Stimulated activated CD8-positive, alpha-beta memory T cell treated with anti-CD3 and anti-CD28 coated beads, Interleukin-7, amount 100 ng/mL, for 1 hour (primary cell): ENCODE measurements around the gene SYNE2.
"Not testable (repeated sequence)": the region's sequence is repeated elsewhere in the genome, so short reads cannot be mapped to it uniquely, and the experiment has no call there.

Source experiments
- DNase-seq, 2 donors: peaks; one replicate each; pipeline ENCODE4 v3.0.0-alpha.2; 2020; ENCODE audit warnings: low read depth in 2 of 2

Gene SYNE2

DNA sequence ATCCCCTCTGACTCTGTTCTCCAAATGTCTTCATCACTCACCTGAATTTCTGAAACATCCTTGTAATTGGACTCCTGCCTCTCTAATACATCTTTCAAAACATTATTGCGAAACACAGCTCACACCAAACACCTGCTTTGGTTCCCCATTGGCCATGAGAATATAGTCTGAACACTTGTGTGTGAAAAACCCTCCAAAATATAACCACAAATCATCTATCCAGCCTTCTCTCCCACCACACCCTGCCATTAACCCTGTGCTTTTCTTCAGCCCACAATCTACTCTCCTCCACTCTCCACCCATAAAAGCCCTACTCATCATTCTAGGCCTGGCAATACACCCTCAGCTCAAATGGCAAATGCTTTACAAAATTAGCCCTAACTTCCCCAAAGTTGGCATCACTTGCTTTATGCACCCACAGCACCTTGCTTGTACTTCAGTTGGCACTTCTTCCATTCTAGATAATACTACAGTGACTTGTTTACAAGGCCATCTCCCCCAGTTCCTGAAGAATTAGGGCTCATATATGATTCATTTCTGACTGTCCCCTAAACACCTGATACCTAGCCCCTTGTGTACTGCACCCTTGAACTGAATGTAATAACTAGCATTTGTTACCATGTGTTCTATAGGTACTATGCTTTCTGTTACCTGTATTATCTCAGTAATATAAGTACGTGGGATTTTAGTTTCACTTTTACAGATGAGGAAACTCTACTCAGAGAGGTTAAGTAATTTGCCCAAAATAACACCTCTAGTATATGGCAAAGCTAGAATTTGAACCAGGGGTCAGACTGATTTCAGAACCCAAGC lies 17.3 kb downstream of the SYNE2 start:
- DNase-seq = not testable (repeated sequence)

DNA sequence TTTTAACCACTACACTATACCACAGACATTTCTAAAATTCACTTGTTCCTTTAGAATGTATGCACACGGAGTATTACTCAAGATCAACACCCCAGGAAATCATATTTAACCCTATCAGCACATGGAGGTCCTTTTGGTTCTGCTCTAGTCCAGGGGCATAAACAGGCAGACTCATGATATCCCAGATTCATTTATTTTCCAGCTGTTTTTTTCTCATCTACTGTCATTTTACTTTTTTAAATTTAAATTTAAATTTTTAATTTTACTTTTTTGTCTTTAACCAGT lies 17.9 kb downstream of the SYNE2 start:
- DNase-seq = not testable (repeated sequence)

DNA sequence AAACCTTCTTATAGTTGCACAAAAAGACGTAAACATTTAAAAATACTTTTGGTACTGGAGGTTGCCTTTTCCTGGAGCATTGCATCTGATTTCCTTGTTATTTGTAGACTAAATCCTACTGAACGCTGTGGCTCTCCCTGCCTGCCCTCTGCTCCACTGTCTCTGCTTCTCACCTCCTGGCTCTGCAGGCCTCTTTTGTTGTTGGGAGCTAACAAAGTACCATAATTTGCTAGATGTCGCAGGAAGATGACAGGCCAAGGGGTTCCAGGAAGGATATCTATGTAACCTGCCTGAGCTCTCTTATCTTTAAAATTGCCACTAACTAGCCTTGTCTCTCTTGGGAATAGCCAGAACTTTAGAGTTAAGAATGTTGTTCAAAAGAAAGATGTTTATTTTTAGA lies 21.4 kb downstream of the SYNE2 start:
- DNase-seq = no peak

DNA sequence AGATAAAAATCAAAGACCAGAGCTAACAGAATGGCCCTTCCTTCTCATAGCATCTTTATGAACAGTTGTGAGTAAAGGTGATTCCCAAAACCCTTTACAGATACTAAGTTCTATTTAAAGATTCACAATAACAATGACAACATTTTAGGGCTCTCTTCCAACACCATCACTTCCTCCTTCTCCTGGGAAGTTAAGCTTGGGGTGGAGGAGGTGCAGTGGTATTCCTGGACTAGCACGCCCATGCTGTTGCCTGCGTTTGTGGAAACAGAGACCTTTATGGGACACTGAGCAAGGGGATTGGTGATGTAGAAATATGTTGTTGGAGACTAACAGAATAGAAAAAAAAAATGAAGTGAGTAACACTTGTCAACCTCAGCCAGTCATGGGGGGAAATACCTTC lies 22.5 kb downstream of the SYNE2 start:
- no peak for DNase-seq

DNA sequence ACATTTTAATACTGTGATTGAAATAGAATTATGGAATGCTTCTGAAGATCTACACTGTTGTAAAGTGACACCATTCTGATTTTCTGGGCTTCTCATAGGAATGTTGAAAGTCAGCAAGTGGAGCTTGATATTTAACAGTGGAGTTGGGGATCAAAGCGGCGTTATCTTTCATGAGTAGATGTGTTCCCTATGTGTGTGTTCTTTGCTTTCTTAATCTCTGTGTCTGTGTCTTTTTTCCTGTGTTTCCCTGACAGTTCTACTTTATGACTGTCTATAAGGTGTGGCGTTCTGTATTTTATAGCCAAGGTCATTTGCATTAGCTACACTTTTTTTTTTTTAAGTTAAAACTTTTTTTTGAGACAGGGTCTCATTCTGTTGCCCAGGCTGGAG lies 24.7 kb downstream of the SYNE2 start:
- no peak for DNase-seq

DNA sequence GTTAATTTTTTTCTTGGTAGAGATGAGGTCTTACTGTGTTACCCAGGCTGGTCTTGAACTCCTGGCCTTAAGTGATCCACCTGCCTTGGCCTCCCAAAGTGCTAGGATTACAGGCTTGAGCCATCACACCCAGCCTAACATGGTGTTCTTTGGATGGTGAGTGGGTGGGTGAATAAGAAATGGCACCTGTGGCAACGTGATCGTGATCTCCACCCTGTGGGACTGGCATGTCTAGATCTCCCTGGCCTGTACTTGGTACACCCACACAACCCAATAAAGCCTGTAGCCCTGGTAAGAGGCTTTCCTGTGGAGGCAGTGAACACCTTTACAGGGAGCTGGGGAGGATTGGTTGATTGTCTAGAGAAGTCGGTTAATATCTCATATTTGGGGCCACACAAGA lies 25.2 kb downstream of the SYNE2 start:
- DNase-seq = no peak

DNA sequence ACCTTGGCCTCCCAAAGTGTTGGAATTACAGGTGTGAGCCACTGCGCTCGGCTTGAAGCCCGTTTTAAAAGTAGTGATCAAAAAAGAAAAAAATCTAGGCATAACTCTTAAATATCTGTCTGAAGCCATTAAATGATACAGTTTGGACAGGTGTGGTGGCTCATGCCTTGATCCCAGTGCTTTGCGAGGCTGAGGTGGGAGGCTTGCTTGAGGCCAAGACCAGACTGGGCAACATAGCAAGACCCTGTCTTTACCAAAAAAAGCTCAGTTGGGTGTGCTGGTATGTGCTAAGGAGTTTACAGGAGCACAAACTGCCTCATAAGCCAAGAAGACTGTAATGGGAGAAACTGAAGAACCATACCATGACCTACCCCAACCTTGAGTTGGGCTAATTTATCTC lies 26.0 kb downstream of the SYNE2 start:
- no peak for DNase-seq

DNA sequence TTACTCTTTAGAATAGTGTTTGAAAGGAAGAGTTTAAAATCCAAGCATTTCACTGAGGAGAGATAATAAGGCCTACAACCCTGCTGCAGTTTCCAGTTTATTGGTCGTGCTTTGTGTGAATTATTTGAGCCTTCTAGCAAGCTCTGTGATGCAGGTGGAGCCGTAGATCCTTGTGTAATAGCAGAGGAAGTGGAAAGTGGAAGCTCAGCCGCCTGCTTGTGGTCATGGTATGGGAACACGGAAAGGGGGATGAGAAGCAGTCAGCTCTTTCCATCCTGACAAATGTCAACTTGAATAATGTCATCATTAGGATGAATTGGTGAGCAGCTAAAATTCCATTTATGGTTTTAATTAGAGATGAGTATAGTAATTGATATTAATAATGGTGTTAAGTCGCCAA lies 29.1 kb downstream of the SYNE2 start:
- no peak for DNase-seq

DNA sequence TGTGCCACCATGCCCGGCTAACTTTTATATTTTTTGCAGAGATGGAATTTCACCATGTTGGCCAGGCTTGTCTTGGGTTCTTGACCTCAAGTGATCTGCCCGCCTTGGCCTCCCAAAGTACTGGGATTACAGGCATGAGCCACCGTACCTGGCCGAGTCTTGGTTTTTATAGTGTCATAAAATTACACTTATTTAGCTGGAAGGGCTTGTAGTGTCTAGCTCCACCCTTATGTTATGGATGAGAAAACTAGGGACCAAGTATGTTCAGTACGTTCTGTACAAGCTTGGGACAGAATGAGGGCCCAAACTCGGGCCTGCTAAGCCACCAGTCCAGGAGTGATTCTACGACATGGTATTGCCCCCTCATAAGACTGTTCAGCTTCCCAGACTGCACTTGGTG lies 35.1 kb downstream of the SYNE2 start:
- no peak for DNase-seq

DNA sequence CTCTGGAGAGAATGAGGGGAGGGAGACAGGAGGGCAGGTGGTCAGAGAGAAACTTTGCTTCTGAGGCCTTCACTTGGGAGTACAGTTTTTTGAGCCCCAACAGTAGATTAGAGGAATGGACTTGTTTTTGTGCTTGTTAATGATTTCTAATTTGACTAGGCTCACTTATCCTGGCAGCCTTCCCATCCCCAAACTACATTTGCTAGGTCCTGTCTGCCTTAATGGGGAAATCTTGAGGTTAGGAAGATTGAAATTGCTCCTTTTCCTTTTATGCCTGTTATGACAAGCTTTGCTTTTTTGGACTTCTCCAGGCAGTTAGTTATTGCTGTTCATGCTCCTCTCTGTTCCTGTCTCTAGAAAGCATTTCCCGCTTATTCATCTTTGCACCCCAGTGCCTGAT lies 37.7 kb downstream of the SYNE2 start:
- no peak for DNase-seq

DNA sequence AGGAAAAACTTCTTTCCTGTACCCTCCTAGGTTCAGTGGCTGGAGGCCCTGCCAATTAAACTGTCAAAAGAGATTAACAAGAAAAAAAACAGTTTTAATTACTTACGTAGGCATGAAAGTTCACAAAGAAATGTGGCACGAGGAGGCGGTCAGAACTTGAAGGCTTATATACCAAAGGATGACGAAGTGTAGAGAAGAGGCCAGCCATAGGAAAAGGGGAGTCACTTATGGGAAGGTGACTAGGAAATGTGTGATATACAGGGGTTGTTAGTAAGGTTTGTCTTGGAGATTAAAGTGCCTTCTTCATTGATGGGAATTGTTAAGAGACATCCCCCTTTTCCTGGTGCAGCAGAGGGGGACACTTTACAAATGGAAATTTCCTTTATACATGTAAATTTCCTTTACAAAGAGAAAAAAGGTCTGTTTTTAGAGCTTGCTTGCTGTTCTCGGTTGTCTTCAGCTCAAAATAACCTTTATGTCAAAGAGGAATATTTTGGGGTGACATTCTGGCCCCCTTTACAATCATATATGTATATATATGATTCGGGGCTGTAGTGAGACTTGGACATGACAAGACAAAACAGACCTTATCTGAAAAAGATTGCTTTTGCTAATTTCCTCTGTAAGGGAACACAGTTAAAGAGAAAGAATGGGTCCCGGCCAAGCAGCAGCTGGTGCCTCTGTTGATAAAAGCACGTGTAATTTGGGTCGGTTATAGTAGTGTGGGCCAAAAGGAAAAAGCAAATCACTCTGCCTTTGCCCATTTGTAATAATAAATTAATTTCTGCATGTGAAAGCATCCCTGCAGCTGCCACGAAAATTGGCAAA lies 38.6 kb downstream of the SYNE2 start:
- DNase-seq = no peak

DNA sequence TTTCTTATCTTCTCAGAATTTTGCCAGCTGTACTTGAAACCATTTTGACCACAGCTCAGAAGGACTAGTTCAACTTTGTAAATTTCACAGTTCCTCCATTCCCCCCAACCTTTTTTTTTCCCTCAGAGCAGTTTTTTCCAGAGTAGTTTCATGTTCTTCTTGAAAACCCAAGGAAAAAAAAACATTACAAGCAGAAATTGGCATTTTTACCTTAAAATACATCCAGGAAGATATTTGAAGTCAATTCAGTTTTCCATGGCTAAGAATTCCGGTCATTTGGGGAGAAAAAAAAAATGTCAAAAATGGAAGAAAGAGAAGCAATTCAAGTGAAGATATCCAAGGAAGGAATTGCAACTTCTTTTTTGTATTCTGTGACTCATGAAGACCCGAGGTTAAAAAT lies 39.5 kb downstream of the SYNE2 start:
- DNase-seq = no peak

DNA sequence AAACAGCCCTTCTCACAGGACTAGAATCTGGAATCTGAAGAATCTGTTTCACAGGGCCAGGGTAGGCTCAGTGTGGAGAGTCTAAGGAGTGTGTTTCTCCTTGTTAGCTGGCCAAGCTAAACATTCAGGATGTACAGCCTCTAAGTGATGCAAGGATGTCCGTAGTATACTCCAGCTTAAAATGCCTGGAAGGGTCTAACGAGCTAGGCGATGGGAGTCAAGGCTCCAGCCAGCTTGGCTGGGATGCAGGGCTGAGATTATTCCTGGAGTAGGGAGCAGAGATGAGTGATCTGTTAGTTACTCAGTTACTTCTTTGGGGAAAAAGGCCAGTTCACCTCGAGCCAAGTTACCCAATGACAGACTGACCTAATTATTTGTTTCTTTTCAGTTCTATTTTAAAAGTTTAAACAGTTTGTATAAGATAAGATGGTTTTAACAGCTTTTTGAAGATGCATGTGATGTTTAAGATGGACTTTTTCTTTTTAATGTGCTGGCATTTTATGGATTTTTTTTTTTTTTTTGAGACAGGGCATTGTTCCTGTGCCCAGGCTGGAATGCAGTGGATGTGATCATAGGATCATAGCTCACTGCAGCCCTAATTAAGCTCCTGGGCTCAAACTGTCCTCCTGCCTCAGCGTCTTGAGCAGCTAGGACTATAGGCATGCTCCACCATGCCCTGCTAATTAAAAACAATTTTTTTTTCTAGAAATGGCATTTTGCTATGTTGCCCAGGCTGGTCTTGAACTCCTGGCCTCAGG lies 41.1 kb downstream of the SYNE2 start:
- DNase-seq = no peak

DNA sequence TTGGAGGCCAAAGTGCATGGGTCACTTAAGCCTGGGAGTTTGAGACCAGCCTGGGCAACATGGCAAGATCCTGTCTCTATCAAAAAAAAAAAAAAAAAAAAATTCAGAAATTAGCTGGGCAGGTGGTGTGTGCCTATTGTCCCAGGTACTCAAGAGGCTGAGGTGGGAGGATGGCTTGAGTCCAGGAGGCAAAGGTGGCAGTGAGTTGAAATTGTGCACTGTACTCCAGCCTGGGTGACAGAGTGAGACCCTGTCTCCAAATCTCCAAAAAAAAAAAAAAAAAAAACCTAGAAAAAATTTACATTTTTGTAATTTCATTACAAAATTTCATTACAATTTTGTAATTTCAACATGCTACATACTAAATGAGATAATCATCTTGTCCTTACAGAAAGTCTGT lies 42.7 kb downstream of the SYNE2 start:
- no peak for DNase-seq

DNA sequence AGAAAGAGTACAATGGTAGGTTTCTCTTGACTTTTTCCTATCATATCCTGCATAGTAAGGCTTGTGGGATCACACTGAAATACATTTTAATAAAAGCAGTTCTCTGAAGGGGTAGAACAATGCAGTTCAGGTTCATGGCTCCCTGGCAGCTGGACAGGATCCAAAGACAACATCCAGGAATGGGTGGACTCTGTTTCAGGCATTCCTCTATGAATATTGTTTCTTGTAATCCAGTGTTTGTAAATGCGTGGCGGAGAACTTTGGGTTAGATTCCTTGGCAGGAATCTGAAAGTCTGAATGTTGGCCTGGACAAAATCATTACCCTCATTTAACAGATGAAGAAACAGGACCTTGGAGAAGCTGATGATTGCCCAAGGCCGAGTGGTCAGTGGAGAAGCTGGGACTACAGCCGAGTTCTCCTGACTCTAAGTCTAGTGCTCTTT lies 43.5 kb downstream of the SYNE2 start:
- no peak for DNase-seq

DNA sequence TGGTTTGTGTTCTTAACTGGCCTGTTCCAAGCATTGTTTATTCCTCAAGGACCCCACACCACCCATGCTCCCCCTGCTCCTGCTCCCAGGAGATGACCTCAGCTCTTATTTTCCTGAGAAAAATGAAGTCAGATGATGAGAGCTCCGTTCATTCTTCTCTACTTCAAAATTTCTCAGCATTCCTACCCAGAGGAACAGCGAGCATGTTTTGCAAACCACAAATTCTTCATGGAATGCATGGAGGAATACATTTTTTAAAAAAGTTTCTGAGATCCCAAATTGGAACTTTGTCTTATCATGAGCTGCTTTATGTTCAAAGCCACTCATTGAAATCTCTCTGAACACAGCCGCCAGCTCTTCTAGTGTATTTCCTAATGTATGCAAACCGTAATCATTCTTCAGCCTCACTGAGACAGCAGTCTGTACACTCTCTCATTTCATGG lies 44.9 kb downstream of the SYNE2 start:
- DNase-seq = no peak

DNA sequence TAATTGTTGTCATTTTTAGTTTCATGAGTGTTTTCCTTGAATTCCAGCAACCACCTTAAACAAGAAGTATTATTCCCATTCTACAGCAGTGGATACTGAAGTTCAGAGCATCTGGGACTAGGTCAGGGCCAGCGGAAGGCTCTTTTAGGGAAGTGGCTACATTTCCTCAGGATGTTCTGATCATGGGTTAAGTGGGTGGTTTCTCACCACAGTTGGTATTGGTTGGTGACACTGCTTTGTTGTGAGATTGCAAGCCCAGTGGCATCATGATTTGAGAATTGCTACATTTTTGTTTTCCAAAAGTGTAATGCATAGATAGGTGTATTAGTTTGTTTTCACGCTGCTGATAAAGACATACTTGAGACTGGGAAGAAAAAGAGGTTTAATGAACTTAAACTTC lies 47.1 kb downstream of the SYNE2 start:
- no peak for DNase-seq

DNA sequence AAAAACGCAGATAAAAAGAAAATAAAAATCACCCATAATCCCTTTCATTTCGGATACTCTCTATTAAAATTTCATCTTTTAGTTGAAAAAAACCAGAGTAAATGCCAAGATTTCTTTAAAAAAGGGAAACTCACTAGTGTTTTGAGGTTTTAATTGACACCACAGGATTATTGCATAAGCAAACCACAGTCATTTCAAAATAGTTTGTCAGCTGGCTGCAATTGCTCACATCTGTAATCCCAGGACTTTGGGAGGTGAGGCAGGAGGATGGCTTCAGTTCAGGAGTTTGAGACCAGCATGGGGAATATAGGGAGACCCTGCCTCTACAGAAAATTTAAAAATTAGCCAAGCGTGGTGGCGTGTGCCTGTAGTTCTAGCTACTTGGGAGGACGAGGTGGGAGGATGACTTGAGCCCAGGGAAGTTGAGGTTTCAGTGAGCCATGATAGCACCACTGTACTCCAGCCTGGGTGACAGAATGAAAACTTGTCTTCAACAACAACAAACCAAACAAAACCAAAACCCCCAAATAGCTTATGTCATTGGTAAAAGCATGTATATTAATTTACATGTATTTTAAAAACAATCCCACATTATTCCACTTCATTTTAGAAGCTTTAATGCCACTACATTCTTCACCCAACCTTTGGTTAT lies 48.8 kb downstream of the SYNE2 start:
- no peak for DNase-seq

DNA sequence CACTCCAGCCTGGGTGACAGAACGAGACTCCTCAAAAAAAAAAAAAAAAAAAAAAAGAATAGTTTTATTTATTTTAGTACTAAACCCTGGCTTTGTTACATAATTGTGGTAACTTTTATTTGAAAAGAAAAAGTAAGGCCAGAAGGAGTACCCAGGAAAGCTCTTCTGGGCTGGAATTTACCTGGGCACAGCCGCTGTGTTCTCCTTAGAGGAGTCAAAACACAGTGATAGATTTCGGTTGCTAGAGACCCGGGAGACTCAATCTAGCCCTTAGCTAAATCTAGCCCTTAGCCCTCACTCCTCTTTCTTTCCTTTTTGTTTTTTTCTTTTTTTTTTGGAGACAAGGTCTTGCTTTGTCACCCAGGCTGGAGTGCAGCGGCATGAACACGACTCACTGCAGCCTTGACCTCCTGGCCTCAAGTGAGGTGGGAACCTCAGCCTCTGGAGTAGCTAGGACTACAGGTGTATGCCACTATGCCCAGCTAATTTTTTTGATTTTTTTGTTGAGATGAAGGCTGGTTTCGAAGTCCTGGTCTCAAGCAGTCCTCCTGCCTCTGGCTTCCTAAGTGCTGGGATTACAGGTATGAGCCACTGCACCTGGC lies 49.7 kb downstream of the SYNE2 start:
- DNase-seq = no peak

DNA sequence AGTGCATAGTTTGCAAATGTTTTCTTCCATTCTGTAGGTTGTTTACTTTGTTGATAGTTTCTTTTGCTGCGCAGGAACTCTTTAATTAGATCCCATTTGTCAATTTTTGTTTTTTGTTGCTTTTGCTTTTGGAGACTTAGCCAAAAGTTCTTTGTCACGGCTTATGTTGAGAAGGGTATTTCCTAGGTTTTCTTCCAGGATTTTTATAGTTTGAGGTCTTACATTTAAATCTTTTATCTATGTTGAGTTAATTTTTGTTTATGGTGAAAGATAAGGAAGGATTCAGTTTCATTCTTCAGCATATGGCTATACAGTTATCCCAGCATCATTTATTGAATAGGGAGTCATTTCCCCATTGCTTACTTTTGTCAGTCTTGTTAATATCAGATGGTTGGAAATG lies 51.9 kb downstream of the SYNE2 start:
- DNase-seq = no peak

DNA sequence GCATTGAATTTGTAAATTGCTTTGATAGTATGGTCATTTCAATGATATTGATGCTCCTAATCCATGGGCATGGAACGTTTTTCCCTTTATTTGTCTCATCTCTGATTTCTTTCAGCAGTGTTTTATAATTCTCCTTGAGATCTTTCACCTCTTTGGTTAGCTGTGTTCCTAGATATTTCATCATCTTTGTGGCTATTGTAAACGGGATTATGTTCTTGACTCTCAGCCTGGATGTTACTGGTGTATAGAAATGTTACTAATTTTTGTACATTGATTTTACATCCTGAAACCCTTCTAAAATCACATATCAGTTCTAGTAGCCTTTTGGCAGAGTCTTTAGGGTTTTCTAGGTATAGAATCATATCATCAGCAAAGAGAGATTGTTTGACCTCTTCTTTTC lies 52.6 kb downstream of the SYNE2 start:
- DNase-seq = no peak
